OCI-M1 (cell line): ENCODE data around the gene GUCY1A2.
"Not testable (repeated sequence)": the region's sequence is repeated elsewhere in the genome, so short reads cannot be mapped to it uniquely, and the experiment has no call there.

Experiments used
- DNase-seq: peaks from one replicate; lab custom pipeline; 2025; lab: John Stamatoyannopoulos, UW

The GUCY1A2 gene

GRCh38 chr11:106840146-106840545, 178.1 kb downstream of the GUCY1A2 start:
- DNase-seq = no peak

- no peak for DNase-seq
Observed at GRCh38 chr11:106834567-106834966, 183.7 kb downstream of the GUCY1A2 start.

- DNase-seq = no peak
Observed at GRCh38 chr11:106828976-106829375, 189.3 kb downstream of the GUCY1A2 start.

GRCh38 chr11:106828576-106828975, 189.7 kb downstream of the GUCY1A2 start:
- DNase-seq = no peak

GRCh38 chr11:106827687-106828086, 190.6 kb downstream of the GUCY1A2 start:
- DNase-seq = no peak

GRCh38 chr11:106826558-106826957, 191.7 kb downstream of the GUCY1A2 start:
- not testable (repeated sequence) for DNase-seq

GRCh38 chr11:106821826-106822225, 196.4 kb downstream of the GUCY1A2 start:
- DNase-seq = no peak

- DNase-seq = no peak
Observed at GRCh38 chr11:106821291-106821690, 197.0 kb downstream of the GUCY1A2 start.

- no peak for DNase-seq
Observed at GRCh38 chr11:106818443-106818842, 199.8 kb downstream of the GUCY1A2 start.

GRCh38 chr11:106815209-106815608, 203.1 kb downstream of the GUCY1A2 start:
- no peak for DNase-seq

GRCh38 chr11:106813806-106814205, 204.5 kb downstream of the GUCY1A2 start:
- no peak for DNase-seq

GRCh38 chr11:106794058-106794457, 224.2 kb downstream of the GUCY1A2 start:
- DNase-seq = no peak

GRCh38 chr11:106789406-106789805, 228.9 kb downstream of the GUCY1A2 start:
- DNase-seq = no peak

- no peak for DNase-seq
Observed at GRCh38 chr11:106787454-106787853, 230.8 kb downstream of the GUCY1A2 start.

- no peak for DNase-seq
Observed at GRCh38 chr11:106785913-106786650, 232.2 kb downstream of the GUCY1A2 start.

GRCh38 chr11:106777302-106777701, 241.0 kb downstream of the GUCY1A2 start:
- DNase-seq = not testable (repeated sequence)

- no peak for DNase-seq
Observed at GRCh38 chr11:106770489-106771085, 247.7 kb downstream of the GUCY1A2 start.

GRCh38 chr11:106765469-106766258, 252.6 kb downstream of the GUCY1A2 start:
- no peak for DNase-seq

GRCh38 chr11:106763501-106763900, 254.8 kb downstream of the GUCY1A2 start:
- no peak for DNase-seq

GRCh38 chr11:106761745-106762144, 256.5 kb downstream of the GUCY1A2 start:
- DNase-seq = no peak

GRCh38 chr11:106761240-106761639, 257.0 kb downstream of the GUCY1A2 start:
- no peak for DNase-seq

GRCh38 chr11:106748059-106748458, 270.2 kb downstream of the GUCY1A2 start:
- no peak for DNase-seq

- no peak for DNase-seq
Observed at GRCh38 chr11:106745941-106746340, 272.3 kb downstream of the GUCY1A2 start.
